CD14-positive monocyte (primary cell): ENCODE data around the gene DYSF. TPM values are rescaled to one million over a fixed set of nuclear protein-coding genes. Genes with fewer than 3 reads are reported as not detected.

Experiments
- DNase-seq, 3 donors: peaks; one replicate each; pipeline ENCODE4 v3.0.0-alpha.2; 2011 to 2022
- H2AFZ ChIP-seq: 2 replicates; pipeline ENCODE4 v1.6.0; 2012; ENCODE audit warnings: mild to moderate bottlenecking, low read depth, low read length, inconsistent platforms; ENCODE audit not compliant: insufficient read depth, poor library complexity, severe bottlenecking
- H3K27ac ChIP-seq, 2 donors: 1 replicate in 1 of 2; 2 replicates in 1 of 2; pipeline ENCODE4 v1.5.1; 2012 to 2013; ENCODE audit warnings: low read length in 2 of 2, control low read depth in 1 of 2, inconsistent platforms in 1 of 2, low read depth in 1 of 2, mild to moderate bottlenecking in 1 of 2
- H3K27me3 ChIP-seq, 2 donors: one replicate each; pipeline versions ENCODE4 v1.6.0 to v1.6.1; 2011 to 2013; ENCODE audit warnings: low read length in 2 of 2; ENCODE audit not compliant: control insufficient read depth in 2 of 2, insufficient read depth in 2 of 2
- H3K36me3 ChIP-seq, 2 donors: replicated peaks in 1 of 2; 1 replicate in 1 of 2; 2 replicates in 1 of 2; pipeline versions ENCODE4 v1.5.1 to v1.6.1; 2012 to 2013; ENCODE audit warnings: low read length in 2 of 2, control low read depth in 1 of 2, inconsistent platforms in 1 of 2, mild to moderate bottlenecking in 1 of 2; ENCODE audit not compliant: insufficient read depth in 2 of 2, control insufficient read depth in 1 of 2
- H3K4me1 ChIP-seq, 2 donors: 1 replicate in 1 of 2; 2 replicates in 1 of 2; pipeline versions ENCODE4 v1.5.1 to v1.6.1; 2012 to 2013; ENCODE audit warnings: low read length in 2 of 2, control low read depth in 1 of 2, inconsistent platforms in 1 of 2, mild to moderate bottlenecking in 1 of 2, moderate library complexity in 1 of 2; ENCODE audit not compliant: insufficient read depth in 2 of 2, control insufficient read depth in 1 of 2
- H3K4me2 ChIP-seq: replicated peaks from 2 replicates; pipeline ENCODE3; 2012; ENCODE audit warnings: low read length, moderate library complexity, mild to moderate bottlenecking; ENCODE audit not compliant: poor library complexity, severe bottlenecking; ENCODE audit errors: extremely low read depth
- H3K4me3 ChIP-seq, 3 experiments: fragments of 200-600 bp in 1 of 3; sonication (generic) in 1 of 3; replicated peaks in 1 of 3; 1 replicate in 2 of 3; 2 replicates in 1 of 3; pipeline ENCODE4 v1.5.1; 2011 to 2013; ENCODE audit warnings: low read length in 3 of 3, mild to moderate bottlenecking in 3 of 3, control low read depth in 2 of 3, low read depth in 2 of 3, inconsistent platforms in 1 of 3, moderate library complexity in 1 of 3
- H3K79me2 ChIP-seq: 2 replicates; pipeline ENCODE4 v1.6.0; 2012; ENCODE audit warnings: mild to moderate bottlenecking, control low read depth, inconsistent platforms, low read length, moderate library complexity; ENCODE audit not compliant: insufficient read depth
- H3K9ac ChIP-seq: 2 replicates; pipeline ENCODE4 v1.6.0; 2017; ENCODE audit warnings: low read length, mild to moderate bottlenecking; ENCODE audit not compliant: insufficient read depth, poor library complexity, severe bottlenecking
- H3K9me3 ChIP-seq, 2 donors: replicated peaks in 1 of 2; 1 replicate in 1 of 2; 2 replicates in 1 of 2; pipeline versions ENCODE4 v1.5.1 to v1.6.1; 2012 to 2013; ENCODE audit warnings: low read length in 2 of 2, control low read depth in 1 of 2; ENCODE audit not compliant: control insufficient read depth in 1 of 2, insufficient read depth in 1 of 2
- H4K20me1 ChIP-seq: 2 replicates; pipeline ENCODE4 v1.6.0; 2012; ENCODE audit warnings: mild to moderate bottlenecking, low read length, control low read depth, moderate library complexity; ENCODE audit not compliant: insufficient read depth
- H3K27ac Mint-ChIP-seq, 7 donors: one replicate each; pipeline ENCODE4 v1.8.0; 2020; ENCODE audit warnings: mild to moderate bottlenecking in 7 of 7, mixed read lengths in 7 of 7, moderate library complexity in 6 of 7, inconsistent platforms in 2 of 7
- H3K27me3 Mint-ChIP-seq, 3 donors: one replicate each; pipeline ENCODE4 v1.8.0; 2021 to 2022; ENCODE audit warnings: low read depth in 3 of 3, mild to moderate bottlenecking in 3 of 3, mixed read lengths in 3 of 3, moderate library complexity in 3 of 3, inconsistent platforms in 1 of 3
- H3K36me3 Mint-ChIP-seq, 2 donors: one replicate each; pipeline ENCODE4 v1.8.0; 2020; ENCODE audit warnings: mixed read lengths in 2 of 2, inconsistent platforms in 1 of 2, mild to moderate bottlenecking in 1 of 2
- H3K4me1 Mint-ChIP-seq: one replicate; pipeline ENCODE4 v1.8.0; 2020; ENCODE audit warnings: mild to moderate bottlenecking, mixed read lengths
- H3K4me3 Mint-ChIP-seq, 2 donors: one replicate each; pipeline ENCODE4 v1.8.0; 2020; ENCODE audit warnings: mild to moderate bottlenecking in 2 of 2, mixed read lengths in 2 of 2, moderate library complexity in 1 of 2
- H3K9me3 Mint-ChIP-seq, 7 donors: one replicate each; pipeline ENCODE4 v1.8.0; 2020 to 2022; ENCODE audit warnings: mixed read lengths in 7 of 7, mild to moderate bottlenecking in 6 of 7, moderate library complexity in 6 of 7, inconsistent platforms in 2 of 7
- CTCF ChIP-seq: fragments of 200-600 bp; IDR thresholded peaks from one replicate; pipeline ENCODE4 v1.8.0; 2022; ENCODE audit warnings: antibody characterized with exemption, mild to moderate bottlenecking
- WGBS: methylation state at CpG from one replicate; pipeline ENCODE4 v1.1.5; 2013; ENCODE audit warnings: missing lambda C conversion rate; ENCODE audit not compliant: insufficient coverage; 5-methylcytosine and 5-hydroxymethylcytosine counted together
- intact Hi-C, 2 donors: fragments of 100-400 bp; cut with micrococcal nuclease; formaldehyde crosslinking; loops; one replicate each; pipeline versions ENCODE4 v1.15.0 to v1.15.1; 2023
- polyA plus RNA-seq, 3 donors: library from polyadenylated mRNA; depleted of rRNA in 1 of 3; unstranded in 2 of 3; stranded (reverse) in 1 of 3; fragments of 300-500 nt in 2 of 3; fragments of >200 nt in 1 of 3; fragmentation: Illumina TruSeq in 2 of 3; gene quantifications; 1 replicate in 2 of 3; 2 replicates in 1 of 3; pipeline ENCODE4 v1.2.3, GENCODE V29; 2012 to 2021

The DYSF gene
- polyA plus RNA-seq, 3 donors: 16.1 to 72.5 (median 31.2) TPM

DNA sequence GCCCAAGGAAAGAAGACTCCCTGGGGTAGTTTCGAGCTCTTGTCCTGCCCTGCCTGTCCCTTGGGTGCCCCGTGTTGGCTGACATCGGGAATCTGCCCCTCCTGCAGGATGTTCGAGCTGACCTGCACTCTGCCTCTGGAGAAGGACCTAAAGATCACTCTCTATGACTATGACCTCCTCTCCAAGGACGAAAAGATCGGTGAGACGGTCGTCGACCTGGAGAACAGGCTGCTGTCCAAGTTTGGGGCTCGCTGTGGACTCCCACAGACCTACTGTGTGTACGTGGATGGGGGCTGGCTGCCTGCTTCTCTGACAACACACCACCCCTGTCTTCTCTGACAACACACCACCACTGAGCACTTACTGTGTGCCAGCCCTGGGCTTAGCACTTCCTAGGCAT is 210.8 kb downstream of the DYSF start:
- H3K27me3 Mint-ChIP-seq: peaks cover 0 to 3% (median 2%) of the 10 kb centered on the region in 3 donors
- Histone ChIP-seq H3K9me3 (no peaks in the 10 kb centered on the region), H4K20me1 (peaks cover 41% of the 10 kb centered on the region), H3K9ac (no peak overlapping the region), H3K27ac (no peak overlapping the region), H3K4me3 (no peak overlapping the region), H3K4me1 (no peaks in the 10 kb centered on the region), H3K4me2 (no peak overlapping the region), H2AFZ (no peak overlapping the region), H3K79me2 (no peaks in the 10 kb centered on the region), H3K36me3 (peaks cover 76 to 100% of the 10 kb centered on the region in 2 donors), H3K27me3 (no peaks in the 10 kb centered on the region)
- intact Hi-C loops: no loop called here
- no peak for TF ChIP-seq CTCF
- no peak for DNase-seq
- peaks cover 25 to 71% of the 10 kb centered on the region in 2 donors for H3K36me3 Mint-ChIP-seq
- no peak overlapping the region for H3K4me3 Mint-ChIP-seq
- WGBS: no CpG with 5 or more reads among the region's 11 CpGs
- H3K9me3 Mint-ChIP-seq: peaks cover 0 to 6% (median 1%) of the 10 kb centered on the region in 7 donors
- H3K27ac Mint-ChIP-seq: peak overlapping the region in 1 of 7 donors; percentile 32
- no peaks in the 10 kb centered on the region for H3K4me1 Mint-ChIP-seq

- intact Hi-C loops: no loop called here
- no peak overlapping the region for H3K4me3 ChIP-seq
- no peaks in the 10 kb centered on the region for H3K9me3 ChIP-seq
- H3K36me3 ChIP-seq: peaks cover 78 to 100% of the 10 kb centered on the region in 2 donors
- no peak overlapping the region for H3K4me2 ChIP-seq
- no peak overlapping the region for H2AFZ ChIP-seq
- Mint-ChIP-seq H3K27ac (peak overlapping the region in 1 of 7 donors; percentile 78), H3K36me3 (peaks cover 12 to 71% of the 10 kb centered on the region in 2 donors), H3K4me3 (no peak overlapping the region), H3K9me3 (peaks cover 0 to 5% (median 0%) of the 10 kb centered on the region in 7 donors), H3K4me1 (no peaks in the 10 kb centered on the region), H3K27me3 (peaks cover 0 to 3% (median 2%) of the 10 kb centered on the region in 3 donors)
- WGBS: 93% methylated on average over 3 of the region's 11 CpGs
- no peak for TF ChIP-seq CTCF
- H3K9ac ChIP-seq: no peak overlapping the region
- H3K79me2 ChIP-seq: no peaks in the 10 kb centered on the region
- H4K20me1 ChIP-seq: peaks cover 31% of the 10 kb centered on the region
- H3K27ac ChIP-seq: no peak overlapping the region
- H3K27me3 ChIP-seq: no peaks in the 10 kb centered on the region
- no peak for DNase-seq
- H3K4me1 ChIP-seq: no peaks in the 10 kb centered on the region
Observed at GRCh38 chr2:71665168-71666093, 212.1 kb downstream of the DYSF start.
